GM19467 (cell line): ENCODE data around the gene ZDHHC11B.
"Not testable (repeated sequence)": the region's sequence is repeated elsewhere in the genome, so short reads cannot be mapped to it uniquely, and the experiment has no call there.

ENCODE experiments used
- ATAC-seq: cut with Tn5 transposase; IDR thresholded peaks from one replicate; pipeline ENCODE4 v1.9.1; 2021; ENCODE audit warnings: mild to moderate bottlenecking, moderate library complexity; ENCODE audit not compliant: unreplicated experiment

ZDHHC11B gene

DNA sequence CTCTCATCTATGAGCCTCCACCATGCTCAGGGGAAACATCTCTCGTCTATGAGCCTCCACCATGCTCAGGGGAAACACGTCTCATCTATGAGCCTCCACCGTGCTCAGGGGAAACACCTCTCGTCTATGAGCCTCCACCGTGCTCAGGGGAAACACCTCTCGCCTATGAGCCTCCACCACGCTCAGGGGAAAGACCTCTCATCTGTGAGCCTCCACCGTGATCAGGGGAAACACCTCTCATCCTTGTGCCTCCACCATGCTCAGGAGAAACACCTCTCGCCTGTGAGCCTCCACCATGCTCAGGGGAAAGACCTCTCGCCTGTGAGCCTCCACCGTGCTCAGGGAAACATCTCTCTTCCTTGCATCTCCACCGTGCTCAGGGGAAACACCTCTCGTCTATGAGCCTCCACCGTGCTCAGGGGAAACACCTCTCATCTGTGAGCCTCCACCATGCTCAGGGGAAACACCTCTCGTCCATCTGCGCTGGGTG, 30.3 kb downstream of the ZDHHC11B start:
- not testable (repeated sequence) for ATAC-seq

DNA sequence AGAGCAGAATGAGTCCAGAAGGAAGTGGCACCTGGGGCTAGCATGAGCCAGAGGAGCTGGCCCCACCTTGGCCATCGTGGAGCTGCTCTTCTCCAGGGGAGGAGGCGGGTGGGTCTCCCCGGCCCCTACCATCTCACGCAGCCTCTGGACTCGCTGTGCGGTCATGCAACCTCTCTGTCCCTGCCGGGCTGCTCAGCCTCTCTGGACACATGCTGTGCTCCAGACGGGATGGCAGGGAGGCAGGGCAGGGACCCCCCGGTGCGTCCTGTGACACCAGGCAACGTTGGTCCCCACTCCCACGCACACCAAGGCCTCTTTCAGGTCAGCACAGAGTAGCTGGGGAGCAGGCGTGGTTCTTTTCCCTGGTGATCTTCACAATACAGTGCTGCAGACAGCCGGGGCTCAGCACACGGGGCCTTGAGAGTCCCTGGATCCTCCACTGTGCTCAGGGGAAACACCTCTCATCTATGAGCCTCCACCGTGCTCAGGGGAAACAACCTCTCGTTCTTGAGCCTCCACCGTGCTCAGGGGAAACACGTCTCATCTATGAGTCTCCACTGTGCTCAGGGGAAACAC, 30.9 kb downstream of the ZDHHC11B start:
- ATAC-seq, result not testable (repeated sequence)

DNA sequence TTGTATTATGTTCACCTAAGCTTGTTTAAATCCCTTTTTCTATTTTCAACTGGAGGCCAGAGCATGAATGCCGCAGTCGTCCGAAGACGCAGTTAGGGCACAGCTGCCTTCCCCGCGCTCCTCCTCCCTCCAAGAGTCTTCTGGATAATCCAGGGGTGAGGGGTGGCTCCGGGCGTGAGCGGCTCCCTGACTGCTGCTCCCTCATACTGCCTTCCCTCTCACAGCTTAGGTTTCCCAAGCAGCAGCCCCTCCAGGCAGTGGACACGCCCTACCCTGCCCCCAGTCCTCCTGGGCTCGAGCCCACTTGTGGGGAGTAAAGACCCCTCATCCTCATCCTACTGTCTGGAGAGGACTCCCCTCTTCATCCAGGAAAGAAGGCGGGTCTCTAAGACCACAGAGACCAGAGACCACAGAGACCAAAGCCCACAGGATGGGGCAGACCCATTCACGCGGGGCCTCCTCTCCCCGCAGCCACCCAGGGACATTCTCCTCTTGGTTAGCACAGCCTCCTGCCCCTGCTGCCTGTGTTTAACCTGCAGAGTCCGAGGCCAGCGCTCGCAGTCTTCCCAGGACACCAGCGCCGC, 31.9 kb downstream of the ZDHHC11B start:
- not testable (repeated sequence) for ATAC-seq

DNA sequence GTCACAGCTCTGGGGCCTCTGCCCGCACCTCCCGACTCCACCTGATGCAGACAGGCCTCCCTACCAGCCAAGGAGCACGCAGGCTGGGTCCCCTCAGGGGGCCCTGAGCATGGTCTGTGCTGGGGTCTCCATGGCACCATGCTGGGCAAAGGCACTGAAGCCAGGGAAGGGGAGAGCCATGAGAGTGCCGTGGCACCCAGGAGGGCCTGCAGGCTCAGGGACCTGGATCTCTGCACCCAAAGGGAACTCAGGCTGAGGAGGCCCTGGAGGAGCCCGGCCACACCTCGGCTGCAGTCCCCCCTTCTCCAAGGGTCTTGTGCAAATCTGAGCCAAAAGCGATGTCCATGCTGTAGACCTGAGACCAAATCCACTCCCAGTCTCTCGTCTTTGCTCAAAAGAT, 32.5 kb downstream of the ZDHHC11B start:
- not testable (repeated sequence) for ATAC-seq

DNA sequence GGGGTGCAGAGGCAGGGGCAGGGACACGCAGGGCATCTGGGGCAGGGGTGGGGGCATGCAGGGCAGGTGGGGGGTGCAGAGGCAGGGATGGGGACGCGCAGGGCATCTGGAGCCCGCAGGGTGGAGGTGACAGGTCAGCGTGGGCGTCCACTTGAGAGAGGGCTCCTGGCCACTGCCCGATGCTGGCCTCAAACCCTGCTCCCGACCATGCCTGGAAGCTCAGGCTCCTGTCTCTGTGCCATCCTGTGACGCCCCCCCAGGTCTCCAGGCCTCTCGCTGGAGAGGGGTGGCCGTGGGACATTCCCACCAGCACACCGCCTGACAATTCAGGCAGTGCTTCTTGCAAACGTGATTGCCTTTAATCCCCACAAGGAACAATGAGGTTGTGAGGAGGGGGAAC, 33.0 kb downstream of the ZDHHC11B start:
- ATAC-seq, result no peak

DNA sequence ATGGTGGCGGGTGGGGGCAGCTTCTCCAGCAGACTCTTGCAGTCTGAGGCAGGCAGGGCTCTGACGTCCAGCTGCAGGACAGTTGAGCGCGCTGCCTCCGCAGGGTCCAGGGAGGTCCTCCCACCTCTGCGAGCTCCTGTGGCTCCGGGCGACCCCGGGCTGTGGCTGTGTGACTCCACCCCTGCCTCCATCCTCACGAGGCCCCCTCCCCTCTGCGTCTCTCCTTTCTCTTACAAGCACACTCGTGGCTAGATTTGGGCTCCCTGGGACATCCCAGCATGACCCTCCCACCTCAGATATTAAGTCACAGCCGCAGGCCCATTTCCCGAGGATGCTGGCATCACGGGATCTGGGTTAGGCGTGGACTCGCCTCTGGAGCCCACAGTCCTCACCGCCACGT, 34.3 kb downstream of the ZDHHC11B start:
- not testable (repeated sequence) for ATAC-seq

DNA sequence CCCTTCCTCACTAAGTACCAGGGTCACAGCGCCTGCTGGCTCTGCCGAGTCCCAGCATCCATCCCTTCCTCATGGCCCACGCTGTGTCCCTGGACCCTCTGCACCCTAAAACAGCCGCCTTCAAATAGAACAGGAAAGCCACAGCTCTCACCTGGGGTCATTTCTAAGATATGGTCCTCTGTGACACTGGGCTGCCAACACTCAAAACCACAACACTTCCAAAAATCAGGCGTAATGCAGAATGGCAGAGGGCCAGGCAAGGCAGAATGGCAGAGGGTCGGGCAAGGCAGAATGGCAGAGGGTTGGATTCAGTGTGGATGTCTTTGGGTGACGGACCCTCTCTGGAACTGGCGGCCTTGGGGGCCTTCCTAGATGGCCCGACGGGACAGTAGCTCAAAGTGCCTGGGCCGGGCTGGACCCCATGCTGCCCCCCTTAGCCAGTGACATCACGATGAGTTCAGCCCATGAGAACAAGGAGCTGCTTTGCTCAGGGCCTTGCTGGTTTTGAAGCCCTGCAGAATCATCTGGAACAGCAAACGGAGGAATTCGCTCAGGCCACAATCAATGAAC, 35.3 kb downstream of the ZDHHC11B start:
- no peak for ATAC-seq

DNA sequence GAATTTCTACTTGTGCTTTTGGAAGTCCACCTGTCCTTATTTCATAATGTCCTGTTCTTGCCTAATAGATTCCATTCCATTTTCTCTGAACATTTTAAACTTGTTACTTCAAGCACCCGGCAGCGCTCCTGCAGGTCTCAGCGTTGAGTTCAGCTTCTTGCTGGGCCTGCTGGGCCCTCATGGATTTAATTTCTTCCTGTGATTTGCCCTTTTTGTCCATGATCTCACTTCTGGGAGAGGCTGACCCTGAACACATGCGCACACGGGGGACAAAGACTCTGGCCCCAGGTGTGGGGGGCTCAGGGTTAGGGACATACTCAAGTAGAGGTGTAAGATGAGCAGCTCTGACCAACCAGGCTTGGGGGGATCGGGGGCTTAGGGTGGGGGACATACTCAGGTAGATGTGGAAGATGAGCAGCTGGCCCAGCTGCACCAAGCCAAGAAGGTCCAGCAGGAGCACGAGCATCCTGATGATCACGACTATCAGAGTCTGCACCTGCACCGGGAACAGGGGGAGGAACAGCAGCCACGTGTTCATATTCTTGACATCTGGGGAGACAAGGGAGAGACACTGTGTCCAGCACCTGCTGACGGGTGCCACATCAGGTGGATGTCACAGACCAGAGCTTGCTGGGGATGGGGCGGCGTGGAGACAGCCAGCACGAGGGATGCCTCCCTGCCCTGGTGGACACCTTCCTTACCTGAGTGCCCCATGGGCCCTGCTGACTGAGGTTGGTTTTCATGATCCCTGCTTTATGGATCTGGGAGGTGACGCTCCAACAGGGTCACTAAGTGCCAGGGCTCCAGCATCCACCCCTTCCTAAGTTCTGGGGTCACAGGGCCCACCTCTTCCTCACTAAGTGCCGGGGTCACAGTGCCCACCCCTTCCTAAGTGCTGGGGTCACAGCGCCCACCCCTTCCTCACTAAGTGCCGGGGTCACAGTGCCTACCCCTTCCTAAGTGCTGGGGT, 36.2 kb downstream of the ZDHHC11B start:
- ATAC-seq, result not testable (repeated sequence)

DNA sequence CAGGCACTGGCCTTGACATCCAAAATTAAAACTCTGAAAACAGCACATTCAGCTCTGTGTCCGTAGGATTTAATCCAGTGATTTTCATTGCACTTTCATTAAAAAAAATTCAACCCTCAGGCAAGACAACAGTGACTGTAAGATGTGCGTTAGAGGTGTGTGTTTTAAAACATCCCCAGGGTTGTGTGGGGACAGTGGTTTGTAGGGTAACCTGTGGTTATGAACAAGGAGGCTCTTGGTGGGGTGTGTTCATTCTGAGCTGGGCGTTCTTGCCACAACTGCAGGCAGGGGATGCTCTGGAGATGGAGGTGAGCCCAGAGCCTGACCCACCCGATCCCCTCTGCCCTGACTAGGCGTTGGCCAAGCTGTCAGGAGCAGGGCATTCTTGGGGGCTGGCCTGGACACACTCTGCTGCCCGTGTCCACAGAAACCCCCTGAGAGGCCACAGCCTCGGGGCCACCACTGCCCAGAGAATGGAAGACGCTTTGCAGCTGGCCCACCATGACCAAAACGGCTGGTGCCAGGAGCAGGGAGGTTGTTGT, 37.2 kb downstream of the ZDHHC11B start:
- ATAC-seq, result not testable (repeated sequence)

DNA sequence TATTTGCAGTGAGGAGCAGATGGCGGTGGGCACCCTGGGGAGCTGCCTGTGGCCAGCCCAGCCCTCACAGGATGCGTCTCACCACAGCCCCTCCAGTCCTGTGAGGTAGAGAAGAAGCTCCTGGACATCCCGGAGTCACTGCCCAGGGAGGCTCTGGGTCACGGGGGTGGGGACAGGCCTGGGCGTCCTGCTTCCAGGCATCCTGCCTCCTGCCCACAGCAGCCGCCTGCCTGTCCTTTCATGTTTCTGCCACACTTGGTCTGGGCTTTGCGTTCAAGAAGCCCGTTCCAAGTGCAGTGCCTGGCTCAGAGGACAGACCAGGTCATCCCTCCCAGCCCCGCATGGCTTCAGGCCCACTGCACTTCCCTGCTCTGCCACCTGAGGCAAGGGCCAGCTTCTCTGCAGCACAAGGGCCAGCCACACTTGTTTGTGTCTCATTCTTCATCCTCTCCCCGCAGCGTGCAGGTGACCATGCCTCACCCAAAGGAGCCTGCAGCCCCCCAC, 38.2 kb downstream of the ZDHHC11B start:
- ATAC-seq, result no peak

DNA sequence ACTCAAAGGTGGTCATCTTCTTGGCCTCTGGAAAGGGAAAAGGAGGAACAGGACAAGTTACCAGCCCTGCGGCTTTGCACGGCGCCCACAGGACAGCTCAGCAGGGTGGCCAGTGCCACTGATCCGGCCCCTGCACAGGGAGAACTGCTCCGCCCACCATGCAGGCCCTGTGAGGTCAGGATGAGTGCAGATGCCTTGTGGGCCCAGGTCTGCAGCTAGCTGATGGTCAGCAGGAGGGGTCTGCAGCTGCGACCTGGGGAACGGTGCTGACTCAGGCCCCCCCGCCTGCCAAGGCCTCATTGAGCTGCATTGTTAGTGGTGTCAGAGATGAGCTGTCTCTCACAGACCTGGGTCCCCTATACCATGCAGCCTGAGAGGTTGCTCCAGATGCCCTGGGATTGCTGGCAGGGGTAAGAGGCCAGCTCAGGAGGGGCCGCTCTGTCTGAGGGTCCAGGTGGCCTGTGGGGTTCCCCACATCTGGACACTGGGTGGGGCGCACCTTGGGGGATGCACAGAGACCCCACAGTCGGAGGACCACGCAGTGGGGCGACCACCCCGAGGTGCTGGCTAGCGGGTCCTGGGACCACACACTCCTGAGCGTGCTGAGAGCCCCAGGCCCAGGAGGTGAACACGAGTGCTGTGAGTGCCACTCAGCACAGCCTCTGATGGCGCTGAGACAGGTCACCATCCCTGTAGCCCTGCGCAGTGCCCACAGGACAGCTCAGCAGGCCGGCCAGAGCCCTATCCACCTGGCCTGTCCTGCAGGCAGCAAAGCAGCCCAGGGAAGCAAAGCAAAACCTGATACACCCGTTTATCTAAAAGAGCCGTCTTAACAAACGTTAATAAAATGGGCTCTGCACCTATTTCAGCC, 39.0 kb downstream of the ZDHHC11B start:
- ATAC-seq, result not testable (repeated sequence)

DNA sequence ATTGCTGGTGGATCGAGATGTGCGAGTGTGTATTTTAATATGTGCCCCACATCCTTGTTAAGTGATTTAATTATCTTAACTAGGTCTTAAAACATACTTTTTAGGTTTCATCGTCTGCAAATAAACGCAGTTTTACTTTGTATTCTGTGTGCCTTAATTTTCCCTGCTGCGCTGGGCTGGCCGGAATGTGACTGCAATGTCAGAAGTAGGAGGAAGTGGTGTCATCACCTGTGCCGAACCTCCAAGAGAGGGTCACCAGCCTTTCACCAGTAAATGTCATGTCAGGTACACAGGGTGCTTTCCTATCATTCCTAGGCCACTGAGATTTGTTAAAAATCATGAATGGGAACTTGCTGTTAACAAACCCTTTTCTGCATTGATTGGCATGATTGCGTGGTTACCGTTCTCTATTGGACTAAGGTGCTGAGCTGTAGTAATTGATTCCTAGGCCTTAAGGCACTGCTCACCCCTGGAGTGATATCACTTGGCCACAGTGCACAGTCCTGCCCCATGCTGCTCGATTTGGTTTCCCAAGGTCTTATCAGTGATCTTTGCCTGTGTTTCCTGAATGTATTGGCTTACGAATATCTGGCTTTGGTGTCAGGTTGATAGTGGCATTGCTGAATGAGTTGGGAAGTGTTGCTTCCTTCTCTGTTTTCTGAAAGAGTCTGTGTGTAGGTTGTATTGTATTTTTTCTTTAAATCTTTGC, 40.7 kb downstream of the ZDHHC11B start:
- not testable (repeated sequence) for ATAC-seq

DNA sequence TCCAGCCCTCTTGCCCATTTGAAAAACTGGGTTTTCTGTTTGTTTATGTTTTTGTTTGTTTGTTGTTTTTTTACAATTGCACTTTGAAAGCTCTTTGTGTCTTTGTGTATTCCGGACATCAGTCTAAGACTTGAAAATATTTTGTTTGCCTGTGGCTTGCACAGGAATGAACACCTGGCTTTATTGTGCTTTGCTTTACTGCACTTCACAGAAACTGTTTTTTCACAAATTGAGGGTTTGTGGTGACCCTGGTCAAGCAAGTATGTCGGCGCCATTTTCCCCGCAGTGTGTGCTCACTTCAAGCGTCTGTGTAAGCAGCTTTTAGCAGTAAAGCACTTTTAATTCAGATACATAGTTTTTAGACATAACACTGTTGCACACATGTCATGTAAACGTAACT, 42.3 kb downstream of the ZDHHC11B start:
- not testable (repeated sequence) for ATAC-seq

DNA sequence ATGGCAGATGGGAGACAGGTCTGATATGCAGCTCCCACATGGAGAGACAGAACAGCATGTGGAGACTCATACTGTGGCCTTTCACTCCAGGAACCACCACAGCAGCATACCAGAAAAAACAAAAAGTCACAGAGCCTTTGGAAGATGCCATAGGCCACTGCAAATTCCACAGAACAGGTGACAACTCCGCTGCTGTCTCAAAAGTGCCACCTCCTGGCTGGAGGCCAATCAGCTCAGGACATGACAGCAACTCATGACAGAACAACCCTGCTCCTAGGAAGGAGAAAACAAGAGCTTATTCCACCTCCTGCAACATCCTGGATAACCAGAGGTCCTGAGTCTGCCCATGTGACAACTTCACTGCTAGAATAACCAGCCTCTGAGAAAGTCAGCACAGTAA, 50.4 kb downstream of the ZDHHC11B start:
- not testable (repeated sequence) for ATAC-seq

DNA sequence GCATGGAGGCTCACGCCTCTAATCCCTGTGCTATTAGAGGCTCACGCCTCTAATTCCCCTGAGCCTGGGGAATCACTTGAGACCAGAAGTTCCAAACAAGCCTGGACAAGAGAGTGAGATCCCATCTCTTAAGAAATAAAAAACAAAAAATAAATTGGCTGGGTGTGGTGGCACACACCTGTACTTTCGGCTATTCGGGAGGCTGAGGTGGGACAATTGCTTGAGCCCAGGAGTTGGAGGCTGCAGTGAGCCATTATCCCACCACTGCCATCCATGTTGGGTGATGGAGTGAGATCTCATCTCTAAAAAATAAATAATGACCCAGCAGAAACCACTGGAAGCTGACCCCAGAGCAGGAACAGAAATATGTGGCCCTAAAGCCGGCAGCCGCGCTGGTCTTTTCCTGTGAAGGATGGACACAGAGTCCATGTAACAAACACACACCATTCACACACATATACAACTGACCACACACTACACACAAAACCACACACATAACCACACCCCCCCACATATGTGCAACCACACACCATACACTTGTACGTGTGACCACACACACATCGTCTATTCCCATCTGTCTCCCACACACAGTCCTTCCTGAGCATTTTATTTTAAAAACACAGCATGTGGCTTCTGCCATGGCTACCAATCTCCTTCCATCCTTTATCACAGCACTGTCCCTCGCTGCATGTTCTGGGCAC, 51.6 kb downstream of the ZDHHC11B start:
- ATAC-seq, result not testable (repeated sequence)

DNA sequence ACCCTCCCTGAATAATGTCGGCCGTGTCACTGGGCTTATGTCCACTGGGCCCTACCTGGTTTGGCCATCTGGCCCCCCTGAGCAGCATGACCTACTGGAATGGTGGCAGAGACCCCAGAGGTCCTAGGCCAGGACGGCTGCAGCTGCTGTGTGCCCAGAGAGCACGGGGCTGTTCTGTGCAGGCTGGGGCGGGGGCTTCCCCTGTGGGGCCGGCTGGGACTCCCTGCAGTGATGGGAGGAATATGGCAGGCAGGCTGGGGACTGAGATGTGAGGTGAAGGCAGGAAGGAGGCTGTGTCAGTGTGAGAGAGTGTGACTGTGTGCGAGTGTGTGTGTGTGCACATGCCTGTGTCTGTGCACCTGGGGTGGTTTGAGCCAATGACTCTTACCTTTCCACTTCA, 55.3 kb downstream of the ZDHHC11B start:
- not testable (repeated sequence) for ATAC-seq

DNA sequence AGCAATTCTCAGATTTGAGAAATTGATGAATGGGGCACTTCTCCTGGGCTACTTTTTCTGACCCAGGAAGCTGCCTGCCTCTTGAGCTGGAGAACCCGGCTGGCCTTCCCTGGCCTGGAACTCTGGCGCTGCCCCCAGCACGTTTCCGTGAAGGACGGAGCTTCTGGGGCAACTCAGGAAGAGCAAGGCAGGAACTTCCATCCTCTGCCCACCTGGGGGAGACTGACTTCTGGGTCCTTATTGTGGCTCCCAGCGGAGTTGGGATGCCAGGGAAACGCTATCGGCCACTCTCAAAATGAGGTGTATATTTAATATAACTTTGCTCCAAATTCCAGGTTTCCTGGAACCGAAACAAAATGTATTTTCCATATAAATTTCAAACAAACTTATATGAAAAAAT, 57.4 kb downstream of the ZDHHC11B start:
- not testable (repeated sequence) for ATAC-seq

DNA sequence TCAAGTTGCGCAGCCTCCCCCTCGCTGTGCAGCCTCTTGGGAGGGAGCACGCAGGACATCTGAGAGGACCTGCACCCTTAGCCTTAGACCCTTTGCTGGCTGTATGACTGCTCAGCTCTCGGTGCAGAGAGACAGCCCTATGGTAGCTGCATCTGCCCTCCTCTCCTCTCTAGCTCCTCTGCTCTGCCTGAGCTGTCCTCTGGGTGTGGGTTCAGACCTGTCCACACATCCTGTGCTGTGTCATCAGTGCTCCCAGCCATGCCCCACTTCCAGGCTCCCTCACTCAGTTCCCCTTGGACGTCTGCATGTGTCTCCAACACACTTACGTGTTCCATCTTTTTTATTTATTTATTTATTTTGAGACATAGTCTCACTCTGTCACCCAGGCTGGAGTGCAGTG, 60.7 kb downstream of the ZDHHC11B start:
- not testable (repeated sequence) for ATAC-seq
